AG10803 (cell line): ENCODE results near the gene ELF5.

Experiments used
- DNase-seq: peaks from one replicate; pipeline ENCODE4 v3.0.0; 2010; ENCODE audit warnings: low read depth
- H3K4me3 ChIP-seq: 2 replicates; pipeline ENCODE4 v1.5.1; 2011; ENCODE audit warnings: mild to moderate bottlenecking, low read length, control low read depth
- CTCF ChIP-seq: conservative IDR thresholded peaks from 2 replicates; pipeline ENCODE4 v1.5.1; 2011; ENCODE audit warnings: mild to moderate bottlenecking, low read length, control low read depth, inconsistent platforms

Gene ELF5

GRCh38 chr11:34495239-34495723 is 18.3 kb downstream of the ELF5 start:
- no peak overlapping the region for H3K4me3 ChIP-seq
- TF ChIP-seq CTCF, result no peak
- DNase-seq, result no peak

- no peak overlapping the region for H3K4me3 ChIP-seq
- TF ChIP-seq CTCF, result no peak
- no peak for DNase-seq
Measured at GRCh38 chr11:34493926-34494595, 19.5 kb downstream of the ELF5 start.

- DNase-seq, result no peak
- H3K4me3 ChIP-seq, result no peak overlapping the region
- TF ChIP-seq CTCF, result no peak
Measured at GRCh38 chr11:34493468-34493867, 20.1 kb downstream of the ELF5 start.

GRCh38 chr11:34492806-34493414 is 20.7 kb downstream of the ELF5 start:
- no peak overlapping the region for H3K4me3 ChIP-seq
- peak; percentile 65 for DNase-seq
- TF ChIP-seq CTCF, result peak; percentile 66

GRCh38 chr11:34490304-34490703 is 23.3 kb downstream of the ELF5 start:
- no peak for DNase-seq
- no peak for TF ChIP-seq CTCF
- no peak overlapping the region for H3K4me3 ChIP-seq

GRCh38 chr11:34488855-34489557 is 24.6 kb downstream of the ELF5 start:
- TF ChIP-seq CTCF, result no peak
- DNase-seq, result no peak
- H3K4me3 ChIP-seq, result no peak overlapping the region
